Measurements from ENCODE around the gene ZIC4. TPM values are rescaled to one million over a fixed set of nuclear protein-coding genes. Genes with fewer than 3 reads are reported as not detected.

Gene ZIC4
- total RNA-seq, 2 experiments from 2014 or later, result not detected

GRCh38 chr3:147404800-147405230 lies 1.5 kb downstream of the ZIC4 start:
- Histone ChIP-seq H3K36me3 (ENCODE audit: insufficient read depth, low read length) (no peaks in the 10 kb centered on the region), H3K4me1 (ENCODE audit: insufficient read depth, low read length) (no peaks in the 10 kb centered on the region), H3K4me3 (ENCODE audit: low read length) (no peak overlapping the region), H3K9me3 (ENCODE audit: control insufficient read depth in 1 of 2, insufficient read depth in 1 of 2, low read length in 2 of 2) (peaks cover 5 to 43% of the 10 kb centered on the region in 2 experiments), H3K27me3 (ENCODE audit: control insufficient read depth in 1 of 2, insufficient read depth in 2 of 2, low read length in 2 of 2) (peaks cover 65 to 93% of the 10 kb centered on the region in 2 experiments), H3K27ac (ENCODE audit: low read depth in 1 of 2, low read length in 2 of 2) (no peak overlapping the region)
- ChIA-PET CTCF (no interaction called here), POLR2A (no interaction called here)
- Mint-ChIP-seq H3K4me3 (no peak overlapping the region), H3K4me1 (ENCODE audit: low read depth) (no peaks in the 10 kb centered on the region), H3K36me3 (ENCODE audit: low read depth) (no peaks in the 10 kb centered on the region), H3K9me3 (peaks cover 2% of the 10 kb centered on the region), H3K27ac (no peak overlapping the region), H3K27me3 (peaks cover 89% of the 10 kb centered on the region)
- TF ChIP-seq CTCF (IDR thresholded peaks at IDR 0.05), result no peak
- DNase-seq (no peak), ATAC-seq (ENCODE audit: poor library complexity) (no peak)
- intact Hi-C loops (cut with DNase I, micrococcal nuclease), result no loop called here

GRCh38 chr3:147404000-147404799 lies 2.1 kb downstream of the ZIC4 start:
- ATAC-seq (ENCODE audit: poor library complexity) (no peak), DNase-seq (no peak)
- Mint-ChIP-seq H3K4me3 (no peak overlapping the region), H3K36me3 (ENCODE audit: low read depth) (no peaks in the 10 kb centered on the region), H3K27me3 (peaks cover 92% of the 10 kb centered on the region), H3K27ac (no peak overlapping the region), H3K4me1 (ENCODE audit: low read depth) (no peaks in the 10 kb centered on the region), H3K9me3 (peaks cover 2% of the 10 kb centered on the region)
- intact Hi-C loops (cut with DNase I, micrococcal nuclease), result no loop called here
- peaks cover 5 to 41% of the 10 kb centered on the region in 2 experiments for H3K9me3 ChIP-seq (ENCODE audit: control insufficient read depth in 1 of 2, insufficient read depth in 1 of 2, low read length in 2 of 2)
- no peaks in the 10 kb centered on the region for H3K36me3 ChIP-seq (ENCODE audit: insufficient read depth, low read length)
- no peaks in the 10 kb centered on the region for H3K4me1 ChIP-seq (ENCODE audit: insufficient read depth, low read length)
- peaks cover 62 to 93% of the 10 kb centered on the region in 2 experiments for H3K27me3 ChIP-seq (ENCODE audit: control insufficient read depth in 1 of 2, insufficient read depth in 2 of 2, low read length in 2 of 2)
- H3K4me3 ChIP-seq (ENCODE audit: low read length), result no peak overlapping the region
- ChIA-PET CTCF (no interaction called here), POLR2A (no interaction called here)
- TF ChIP-seq CTCF (IDR thresholded peaks at IDR 0.05), result no peak
- no peak overlapping the region for H3K27ac ChIP-seq (ENCODE audit: low read depth in 1 of 2, low read length in 2 of 2)

GRCh38 chr3:147403511-147403910 lies 2.8 kb downstream of the ZIC4 start:
- H3K4me3 ChIP-seq (ENCODE audit: low read length), result no peak overlapping the region
- ATAC-seq (ENCODE audit: poor library complexity) (no peak), DNase-seq (no peak)
- intact Hi-C loops (cut with DNase I, micrococcal nuclease), result no loop called here
- no peaks in the 10 kb centered on the region for H3K4me1 ChIP-seq (ENCODE audit: insufficient read depth, low read length)
- Mint-ChIP-seq H3K4me1 (ENCODE audit: low read depth) (no peaks in the 10 kb centered on the region), H3K27me3 (peaks cover 92% of the 10 kb centered on the region), H3K9me3 (peaks cover 2% of the 10 kb centered on the region), H3K36me3 (ENCODE audit: low read depth) (no peaks in the 10 kb centered on the region), H3K27ac (no peak overlapping the region), H3K4me3 (no peak overlapping the region)
- H3K9me3 ChIP-seq (ENCODE audit: control insufficient read depth in 1 of 2, insufficient read depth in 1 of 2, low read length in 2 of 2), result peaks cover 5 to 37% of the 10 kb centered on the region in 2 experiments
- peaks cover 64 to 93% of the 10 kb centered on the region in 2 experiments for H3K27me3 ChIP-seq (ENCODE audit: control insufficient read depth in 1 of 2, insufficient read depth in 2 of 2, low read length in 2 of 2)
- ChIA-PET CTCF (no interaction called here), POLR2A (no interaction called here)
- no peaks in the 10 kb centered on the region for H3K36me3 ChIP-seq (ENCODE audit: insufficient read depth, low read length)
- no peak overlapping the region for H3K27ac ChIP-seq (ENCODE audit: low read depth in 1 of 2, low read length in 2 of 2)
- no peak for TF ChIP-seq CTCF (IDR thresholded peaks at IDR 0.05)
